H1 (cell line): ENCODE data around the gene GRK6. TPM values are rescaled to one million over a fixed set of nuclear protein-coding genes. Genes with fewer than 3 reads are reported as not detected.

ENCODE experiments used
- CTCF ChIA-PET: fragments of 300-600 bp; sonication (Branson Sonifier 250); formaldehyde crosslinking; loops from one replicate; lab custom pipeline; 2021; ENCODE audit not compliant: partially characterized antibody; lab: Charles Lee
- POLR2A ChIA-PET: fragments of 300-600 bp; sonication (Branson Sonifier 250); formaldehyde crosslinking; loops from one replicate; lab custom pipeline; 2021; ENCODE audit warnings: inconsistent platforms; ENCODE audit not compliant: partially characterized antibody; lab: Charles Lee
- DNase-seq, 2 experiments: peaks; one replicate each; pipeline versions ENCODE4 v3.0.0 to v3.0.0-alpha.2; 2010 to 2022; ENCODE audit warnings: low spot score in 2 of 2, low read depth in 1 of 2, mixed read lengths in 1 of 2
- FAIRE-seq: peaks from 2 replicates; lab custom pipeline; 2011; peaks lifted over from hg19 to GRCh38; lab: Jason Lieb, UNC
- H2AFZ ChIP-seq: 2 replicates; pipeline ENCODE4 v1.8.1; 2012; ENCODE audit warnings: low read length, inconsistent platforms
- H2AK5ac ChIP-seq: 2 replicates; pipeline ENCODE4 v1.6.1; 2013; ENCODE audit warnings: low read depth, low read length
- H2BK120ac ChIP-seq: replicated peaks from 2 replicates; pipeline ENCODE3; 2013; ENCODE audit warnings: low read depth, low read length, inconsistent platforms
- H2BK12ac ChIP-seq: 2 replicates; pipeline ENCODE4 v1.6.1; 2013; ENCODE audit warnings: low read depth, low read length
- H2BK15ac ChIP-seq: 2 replicates; pipeline ENCODE4 v1.6.1; 2013; ENCODE audit warnings: low read length
- H2BK20ac ChIP-seq: 2 replicates; pipeline ENCODE4 v1.6.1; 2013; ENCODE audit warnings: low read length
- H2BK5ac ChIP-seq: 2 replicates; pipeline ENCODE4 v1.6.1; 2013; ENCODE audit warnings: low read depth, low read length
- H3K14ac ChIP-seq: 2 replicates; pipeline ENCODE4 v1.6.1; 2013; ENCODE audit warnings: inconsistent platforms; ENCODE audit not compliant: insufficient read length
- H3K18ac ChIP-seq: 2 replicates; pipeline ENCODE4 v1.6.1; 2013; ENCODE audit warnings: low read length; ENCODE audit errors: extremely low read depth
- H3K23ac ChIP-seq: 2 replicates; pipeline ENCODE4 v1.6.1; 2013; ENCODE audit warnings: inconsistent platforms; ENCODE audit not compliant: insufficient read length
- H3K23me2 ChIP-seq: 2 replicates; pipeline ENCODE4 v1.6.1; 2013; ENCODE audit warnings: low read depth, low read length
- H3K27ac ChIP-seq: 2 replicates; pipeline ENCODE4 v1.6.1; 2011; ENCODE audit warnings: low read depth, low read length, inconsistent platforms
- H3K27me3 ChIP-seq, 4 experiments: replicated peaks in 1 of 4; 1 replicate in 1 of 4; 2 replicates in 3 of 4; pipeline versions ENCODE4 v1.6.1 to v1.8.1; 2011 to 2013; ENCODE audit warnings: low read length in 3 of 4, mild to moderate bottlenecking in 3 of 4, inconsistent platforms in 2 of 4, mixed read lengths in 2 of 4, moderate library complexity in 1 of 4; ENCODE audit not compliant: control insufficient read depth in 3 of 4, insufficient read depth in 3 of 4; ENCODE audit errors: extremely low read depth in 1 of 4
- H3K36me3 ChIP-seq, 4 experiments: 2 replicates each; pipeline versions ENCODE4 v1.6.1 to v1.8.1; 2011 to 2013; ENCODE audit warnings: mild to moderate bottlenecking in 4 of 4, low read length in 3 of 4, moderate library complexity in 2 of 4, control low read depth in 1 of 4, inconsistent platforms in 1 of 4; ENCODE audit not compliant: insufficient read depth in 4 of 4, control insufficient read depth in 2 of 4
- H3K4ac ChIP-seq: replicated peaks from 2 replicates; pipeline ENCODE3; 2013; ENCODE audit warnings: low read length, low read depth, mixed read lengths, inconsistent platforms; ENCODE audit not compliant: insufficient read length
- H3K4me1 ChIP-seq, 4 experiments: replicated peaks in 1 of 4; 1 replicate in 1 of 4; 2 replicates in 3 of 4; pipeline versions ENCODE4 v1.6.1 to v1.8.1; 2011 to 2013; ENCODE audit warnings: low read length in 3 of 4, inconsistent platforms in 2 of 4, mixed read lengths in 1 of 4; ENCODE audit not compliant: insufficient read depth in 4 of 4, control insufficient read depth in 3 of 4
- H3K4me2 ChIP-seq, 2 experiments: 2 replicates each; pipeline versions ENCODE4 v1.6.1 to v1.8.1; 2011 to 2013; ENCODE audit warnings: low read depth in 2 of 2, low read length in 2 of 2, control low read depth in 1 of 2, inconsistent platforms in 1 of 2, mild to moderate bottlenecking in 1 of 2; ENCODE audit not compliant: insufficient read depth in 1 of 2
- H3K4me3 ChIP-seq, 4 experiments: fragments of 200-600, 300-600 bp in 1 of 4; sonication (generic), shearing (Covaris generic), sonication (Bioruptor Twin) in 1 of 4; 2 replicates each; pipeline versions ENCODE4 v1.5.1 to v1.8.1; 2011 to 2016; ENCODE audit warnings: low read length in 4 of 4, low read depth in 3 of 4, control low read depth in 2 of 4, inconsistent platforms in 2 of 4, mild to moderate bottlenecking in 2 of 4, mixed read lengths in 1 of 4, moderate library complexity in 1 of 4; ENCODE audit not compliant: insufficient read depth in 2 of 4; ENCODE audit errors: extremely low read depth in 1 of 4
- H3K56ac ChIP-seq: replicated peaks from 2 replicates; pipeline ENCODE3; 2013; ENCODE audit warnings: low read depth, mild to moderate bottlenecking, mixed read lengths, low read length, inconsistent platforms; ENCODE audit not compliant: insufficient read length
- H3K79me1 ChIP-seq: 2 replicates; pipeline ENCODE4 v1.6.1; 2013; ENCODE audit warnings: low read depth, low read length, control low read depth
- H3K79me2 ChIP-seq, 2 experiments: 2 replicates each; pipeline versions ENCODE4 v1.6.1 to v1.8.1; 2012 to 2013; ENCODE audit warnings: low read length in 2 of 2, mild to moderate bottlenecking in 2 of 2, inconsistent platforms in 1 of 2; ENCODE audit not compliant: insufficient read depth in 2 of 2, control insufficient read depth in 1 of 2
- H3K9ac ChIP-seq, 4 experiments: replicated peaks in 1 of 4; 1 replicate in 1 of 4; 2 replicates in 3 of 4; pipeline versions ENCODE4 v1.6.1 to v1.8.1; 2011 to 2013; ENCODE audit warnings: low read depth in 3 of 4, low read length in 3 of 4, control low read depth in 2 of 4, mild to moderate bottlenecking in 2 of 4, moderate library complexity in 2 of 4, inconsistent platforms in 1 of 4; ENCODE audit errors: extremely low read depth in 1 of 4
- H3K9me3 ChIP-seq, 2 experiments: 2 replicates each; pipeline versions ENCODE4 v1.6.1 to v1.8.1; 2012 to 2013; ENCODE audit warnings: mild to moderate bottlenecking in 2 of 2, moderate library complexity in 2 of 2, control low read depth in 1 of 2, inconsistent platforms in 1 of 2, low read depth in 1 of 2, low read length in 1 of 2, mixed read lengths in 1 of 2; ENCODE audit not compliant: insufficient read depth in 2 of 2
- H4K20me1 ChIP-seq, 2 experiments: replicated peaks in 1 of 2; 2 replicates each; pipeline versions ENCODE3 to v1.8.1; 2011 to 2013; ENCODE audit warnings: inconsistent platforms in 2 of 2, low read length in 2 of 2, mild to moderate bottlenecking in 1 of 2; ENCODE audit not compliant: insufficient read depth in 2 of 2, control insufficient read depth in 1 of 2
- H4K5ac ChIP-seq: 2 replicates; pipeline ENCODE4 v1.6.1; 2013; ENCODE audit warnings: low read length, low read depth, mixed read lengths, inconsistent platforms; ENCODE audit not compliant: insufficient read length
- H4K8ac ChIP-seq: 2 replicates; pipeline ENCODE4 v1.8.0; 2013; ENCODE audit warnings: mild to moderate bottlenecking, moderate library complexity, low read length, inconsistent platforms; ENCODE audit not compliant: insufficient read depth; ENCODE audit errors: extremely low read depth
- H4K91ac ChIP-seq: replicated peaks from 2 replicates; pipeline ENCODE3; 2013; ENCODE audit warnings: low read length, mixed read lengths, inconsistent platforms; ENCODE audit not compliant: insufficient read length
- CHD2 ChIP-seq: IDR thresholded peaks from 2 replicates; pipeline ENCODE4 v1.6.1; 2012; ENCODE audit warnings: low read length, improper control_type of control experiment
- CREB1 ChIP-seq: IDR thresholded peaks from 2 replicates; pipeline ENCODE4 v1.6.1; 2012; ENCODE audit warnings: inconsistent platforms
- EZH2 ChIP-seq: fragments of 200-600 bp; sonication (generic); IDR thresholded peaks from 2 replicates; pipeline ENCODE4 v1.7.1; 2012; ENCODE audit warnings: low read depth, mild to moderate bottlenecking, moderate library complexity, low read length, inconsistent platforms; ENCODE audit not compliant: severe bottlenecking
- KDM4A ChIP-seq: IDR thresholded peaks from one replicate; pipeline ENCODE4 v1.7.1; 2012; ENCODE audit warnings: low read depth, mild to moderate bottlenecking, moderate library complexity, low read length, inconsistent platforms; ENCODE audit not compliant: severe bottlenecking
- RAD21 ChIP-seq, 2 experiments: IDR thresholded peaks in 1 of 2; conservative IDR thresholded peaks in 1 of 2; 2 replicates each; pipeline ENCODE4 v1.6.1; 2011; ENCODE audit warnings: low read depth in 2 of 2, low read length in 2 of 2, improper control_type of control experiment in 1 of 2, inconsistent platforms in 1 of 2, mild to moderate bottlenecking in 1 of 2, moderate library complexity in 1 of 2
- TAF7 ChIP-seq: optimal IDR thresholded peaks from 2 replicates; pipeline ENCODE3; 2011; ENCODE audit warnings: low read depth, mild to moderate bottlenecking, inconsistent platforms, low read length, moderate library complexity, borderline replicate concordance
- YY1 ChIP-seq: IDR thresholded peaks from 2 replicates; pipeline ENCODE4 v1.6.1; 2011; ENCODE audit warnings: low read depth, mild to moderate bottlenecking, low read length
- WGBS, 2 experiments: shearing (Covaris generic) in 1 of 2; methylation state at CpG; one replicate each; pipeline versions ENCODE4 v1.1.6 to v1.1.7; 2013 to 2015; ENCODE audit warnings: low lambda C conversion rate in 2 of 2, mixed read lengths in 2 of 2, inconsistent platforms in 1 of 2, low coverage in 1 of 2, missing lambda C conversion rate in 1 of 2; ENCODE audit not compliant: insufficient replicate concordance in 2 of 2, insufficient coverage in 1 of 2, insufficient read length in 1 of 2; ENCODE audit errors: extremely low coverage in 1 of 2, missing lambda C conversion rate in 1 of 2; 5-methylcytosine and 5-hydroxymethylcytosine counted together
- polyA plus RNA-seq, 7 experiments: library from polyadenylated mRNA; depleted of rRNA in 3 of 7; stranded (reverse) in 5 of 7; unstranded in 2 of 7; fragments of >200 nt in 5 of 7; fragments of 200-250 nt in 2 of 7; gene quantifications; 1 replicate in 5 of 7; 2 replicates in 1 of 7; 4 replicates in 1 of 7; pipeline versions ENCODE4 v1.2.1 to v1.2.3, GENCODE V29; 2011 to 2013; ENCODE audit warnings: missing spikeins in 2 of 7, mixed read lengths in 2 of 7
- total RNA-seq: library from RNA; stranded (reverse); fragmentation: NEBNext Ultra II Directional; extraction: Animal tissue kit (Norgen Biotek cat#: 25700); gene quantifications from 2 replicates; pipeline ENCODE4 v1.2.1, GENCODE V29; 2021
- TF ChIP-seq, protein P1 (sequence below): IDR thresholded peaks from 2 replicates; pipeline ENCODE4 v1.6.1; 2012; ENCODE audit warnings: inconsistent platforms
- TF ChIP-seq, protein P2 (sequence below): IDR thresholded peaks from 2 replicates; pipeline ENCODE4 v1.6.1; 2012; ENCODE audit warnings: inconsistent platforms

GRK6 gene
- total and polyA plus RNA-seq, 2 of the 8 experiments (the other 6 are each of a cell fraction or from before 2014, with no cell fraction given): 31.8 to 57.8 TPM

DNA sequence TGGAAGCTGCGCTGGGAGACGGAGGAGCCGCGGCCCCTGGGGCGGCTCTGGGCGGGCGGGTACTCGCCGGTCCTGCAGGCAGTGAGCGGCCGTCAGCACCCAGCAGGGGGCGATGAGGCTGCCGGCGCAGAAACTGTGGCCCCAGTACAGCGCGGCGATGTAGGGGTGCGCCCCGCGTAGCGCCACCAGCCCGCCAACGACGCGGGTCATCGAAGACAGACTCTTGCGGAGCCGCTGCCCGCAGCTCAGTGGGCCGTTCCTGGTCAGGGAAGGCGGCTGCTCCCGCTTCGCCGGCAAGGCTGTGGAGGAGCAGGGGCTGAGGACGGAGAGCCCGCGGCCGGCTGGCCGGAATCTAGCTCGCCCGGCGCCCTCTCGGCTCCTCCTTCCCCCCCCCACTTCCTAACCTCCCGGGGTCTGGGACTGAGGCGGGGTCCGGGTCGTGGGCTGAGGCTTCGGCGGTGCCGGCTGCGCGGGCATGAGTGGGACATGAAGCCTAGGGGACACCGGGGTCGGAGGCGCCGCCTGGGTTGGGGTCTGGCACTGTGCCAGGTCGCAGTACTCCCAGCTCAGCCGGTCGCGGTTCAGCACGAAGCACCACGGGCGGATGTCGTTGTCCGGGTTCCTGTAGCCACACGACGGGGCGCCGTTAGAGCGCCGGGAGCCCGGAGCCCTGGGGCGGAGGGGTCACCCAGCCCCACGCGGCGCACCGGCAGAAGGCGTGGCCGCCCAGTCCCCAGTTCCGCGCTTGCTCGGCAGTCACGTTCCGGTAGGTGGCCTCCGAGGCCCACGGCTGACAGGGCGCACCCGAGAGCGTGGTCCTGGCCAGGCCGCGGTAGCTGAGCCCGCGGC lies 22.5 kb upstream of the GRK6 start:
- H2AK5ac ChIP-seq: no peak overlapping the region
- H3K23me2 ChIP-seq: peaks cover 13% of the 10 kb centered on the region; the same call in 1 of the 2 replicates
- H4K91ac ChIP-seq: peak overlapping the region; percentile 84
- FAIRE-seq: no peak
- peak overlapping the region; percentile 95 for H3K18ac ChIP-seq
- peaks cover 0 to 22% (median 14%) of the 10 kb centered on the region in 4 experiments; a peak in 5 of 7 replicates for H3K4me1 ChIP-seq
- WGBS, 2 experiments: 3% methylated on average over 66 of the region's 93 CpGs; no CpG with 5 or more reads in 1 of the 2 experiments
- peak overlapping the region; percentile 56; the same call in 1 of the 2 replicates for H2BK5ac ChIP-seq
- peak in 1 of 2 experiments; percentile 82 for DNase-seq
- H3K4ac ChIP-seq: peak overlapping the region; percentile 32
- H3K14ac ChIP-seq: no peak overlapping the region
- H3K9me3 ChIP-seq: no peaks in the 10 kb centered on the region
- H2BK20ac ChIP-seq: 0 out of 2 replicates have a peak overlapping the region, but pooled peaks have one; percentile 32
- CTCF ChIA-PET: interaction anchor here (0.6 to 10.5 kb wide), 24 partner anchors 8 to 290 kb away, joined by 3 to 343 read pairs (median 10); partner anchors contain the start of genes GRK6, PRR7, RGS14 and SLC34A1
- no peaks in the 10 kb centered on the region for H3K36me3 ChIP-seq
- H4K5ac ChIP-seq: no peak overlapping the region
- H3K79me1 ChIP-seq: no peaks in the 10 kb centered on the region
- H4K8ac ChIP-seq: peak overlapping the region; percentile 36; the same call in 1 of the 2 replicates
- no peak overlapping the region for H3K9ac ChIP-seq
- POLR2A ChIA-PET: interaction anchor here (0.7 to 10.8 kb wide), 22 partner anchors 10 to 101 kb away, joined by 3 to 143 read pairs (median 4); partner anchors contain the start of genes GRK6, LMAN2, PRELID1 and PRR7
- peaks cover 22 to 68% (median 43%) of the 10 kb centered on the region in 4 experiments for H3K27me3 ChIP-seq
- peak overlapping the region; percentile 83; the same call in 1 of the 2 replicates for H2BK15ac ChIP-seq
- H2BK12ac ChIP-seq: peak overlapping the region; percentile 85; the same call in 1 of the 2 replicates
- H2BK120ac ChIP-seq: no peak overlapping the region
- H3K4me2 ChIP-seq: peak overlapping the region; percentile 82 to 93
- no peak overlapping the region for H3K23ac ChIP-seq
- H4K20me1 ChIP-seq: no peaks in the 10 kb centered on the region
- peak overlapping the region; percentile 31; the same call in 1 of the 2 replicates for H2AFZ ChIP-seq
- H3K27ac ChIP-seq: no peak overlapping the region
- peak overlapping the region; percentile 13 for H3K56ac ChIP-seq
- peak overlapping the region; percentile 9 to 65 (median 48); a peak in 7 of 8 replicates for H3K4me3 ChIP-seq
- no peaks in the 10 kb centered on the region for H3K79me2 ChIP-seq
- TF ChIP-seq CHD2 (no peak), CREB1 (peak; percentile 47; the same call in 1 of the 2 replicates), EZH2 (peak; percentile 48), KDM4A (peak; percentile 61), YY1 (peak; percentile 23; the same call in 1 of the 2 replicates), RAD21 (IDR thresholded peaks at IDR 0.05 in 1 of 2, conservative IDR thresholded peaks at IDR 0.05 in 1 of 2; ENCODE audit: low read depth in 2 of 2, low read length in 2 of 2) (peak; percentile 48 to 74), TAF7 (no peak)
- TF ChIP-seq, protein P1, sequence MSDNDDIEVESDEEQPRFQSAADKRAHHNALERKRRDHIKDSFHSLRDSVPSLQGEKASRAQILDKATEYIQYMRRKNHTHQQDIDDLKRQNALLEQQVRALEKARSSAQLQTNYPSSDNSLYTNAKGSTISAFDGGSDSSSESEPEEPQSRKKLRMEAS: peak; percentile 77
- TF ChIP-seq, protein P2, sequence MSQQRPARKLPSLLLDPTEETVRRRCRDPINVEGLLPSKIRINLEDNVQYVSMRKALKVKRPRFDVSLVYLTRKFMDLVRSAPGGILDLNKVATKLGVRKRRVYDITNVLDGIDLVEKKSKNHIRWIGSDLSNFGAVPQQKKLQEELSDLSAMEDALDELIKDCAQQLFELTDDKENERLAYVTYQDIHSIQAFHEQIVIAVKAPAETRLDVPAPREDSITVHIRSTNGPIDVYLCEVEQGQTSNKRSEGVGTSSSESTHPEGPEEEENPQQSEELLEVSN: peak; percentile 24
